SK-N-SH treated with all-trans-retinoic acid at 6 μM for 48 hours (cell line): ENCODE measurements around the gene VPREB1.

Source experiments
- GLIS3 ChIP-seq: fragments of 250-450 bp; sonication (Bioruptor Pico); IDR thresholded peaks from 2 replicates; pipeline ENCODE4 v1.5.0; 2020; ENCODE audit warnings: mild to moderate bottlenecking, moderate library complexity
- OSR1 ChIP-seq: fragments of 250-450 bp; sonication (Bioruptor Pico); IDR thresholded peaks from 2 replicates; pipeline ENCODE4 v1.8.0; 2022; ENCODE audit warnings: moderate library complexity, mild to moderate bottlenecking, inconsistent platforms
- PPARA ChIP-seq: fragments of 250-450 bp; sonication (Bioruptor Pico); IDR thresholded peaks from 2 replicates; pipeline ENCODE4 v1.5.0; 2020; ENCODE audit warnings: mild to moderate bottlenecking, borderline replicate concordance
- TOX ChIP-seq: fragments of 250-450 bp; sonication (Bioruptor Pico); IDR thresholded peaks from 2 replicates; pipeline ENCODE4 v1.8.0; 2021; ENCODE audit warnings: mild to moderate bottlenecking, moderate library complexity, borderline replicate concordance
- ZFP3 ChIP-seq: fragments of 250-450 bp; sonication (Bioruptor Pico); IDR thresholded peaks from 2 replicates; pipeline ENCODE4 v1.5.0; 2020; ENCODE audit warnings: mild to moderate bottlenecking, moderate library complexity
- ZFP30 ChIP-seq: fragments of 450-650 bp; formaldehyde crosslinking; IDR thresholded peaks from 2 replicates; pipeline ENCODE4 v1.5.0; 2022; ENCODE audit warnings: mild to moderate bottlenecking, moderate library complexity
- ZNF70 ChIP-seq: fragments of 450-650 bp; formaldehyde crosslinking; IDR thresholded peaks from 2 replicates; pipeline ENCODE4 v1.5.0; 2020; ENCODE audit warnings: mild to moderate bottlenecking, moderate library complexity
- TF ChIP-seq, protein P1 (sequence below): fragments of 250-450 bp; sonication (Bioruptor Pico); IDR thresholded peaks from 2 replicates; pipeline ENCODE4 v1.8.0; 2020; ENCODE audit warnings: mild to moderate bottlenecking, moderate library complexity, borderline replicate concordance
- TF ChIP-seq, protein P2 (sequence below): fragments of 250-450 bp; sonication (Bioruptor Pico); IDR thresholded peaks from 2 replicates; pipeline ENCODE4 v1.5.1; 2021; ENCODE audit warnings: mild to moderate bottlenecking, moderate library complexity

DNA sequence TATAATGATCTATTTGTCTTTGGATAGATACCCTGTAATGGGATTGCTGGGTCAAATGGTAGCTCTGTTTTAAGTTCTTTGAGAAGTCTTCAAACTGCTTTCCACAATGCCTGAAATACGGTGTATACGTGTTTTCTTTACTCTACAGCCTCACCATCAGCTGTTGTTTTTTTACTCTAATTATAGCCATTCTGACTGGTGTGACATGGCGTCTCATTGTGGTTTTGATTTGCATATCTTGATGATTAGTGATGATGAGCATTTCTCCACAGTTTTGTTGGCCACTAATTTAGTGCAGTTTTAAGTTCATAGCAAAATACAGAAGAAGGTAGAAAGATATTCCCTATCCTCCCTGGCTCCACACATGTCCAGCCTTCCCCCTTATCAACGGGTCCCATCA is 26.3 kb upstream of the VPREB1 start:
- TF ChIP-seq ZFP30 (CRISPR knock-in tag), result no peak
- no peak for TF ChIP-seq ZFP3 (CRISPR knock-in tag)
- no peak for TF ChIP-seq ZNF70 (CRISPR knock-in tag)
- no peak for TF ChIP-seq TOX (CRISPR knock-in tag)
- TF ChIP-seq, protein P1, sequence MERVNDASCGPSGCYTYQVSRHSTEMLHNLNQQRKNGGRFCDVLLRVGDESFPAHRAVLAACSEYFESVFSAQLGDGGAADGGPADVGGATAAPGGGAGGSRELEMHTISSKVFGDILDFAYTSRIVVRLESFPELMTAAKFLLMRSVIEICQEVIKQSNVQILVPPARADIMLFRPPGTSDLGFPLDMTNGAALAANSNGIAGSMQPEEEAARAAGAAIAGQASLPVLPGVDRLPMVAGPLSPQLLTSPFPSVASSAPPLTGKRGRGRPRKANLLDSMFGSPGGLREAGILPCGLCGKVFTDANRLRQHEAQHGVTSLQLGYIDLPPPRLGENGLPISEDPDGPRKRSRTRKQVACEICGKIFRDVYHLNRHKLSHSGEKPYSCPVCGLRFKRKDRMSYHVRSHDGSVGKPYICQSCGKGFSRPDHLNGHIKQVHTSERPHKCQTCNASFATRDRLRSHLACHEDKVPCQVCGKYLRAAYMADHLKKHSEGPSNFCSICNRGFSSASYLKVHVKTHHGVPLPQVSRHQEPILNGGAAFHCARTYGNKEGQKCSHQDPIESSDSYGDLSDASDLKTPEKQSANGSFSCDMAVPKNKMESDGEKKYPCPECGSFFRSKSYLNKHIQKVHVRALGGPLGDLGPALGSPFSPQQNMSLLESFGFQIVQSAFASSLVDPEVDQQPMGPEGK (CRISPR knock-in tag), result no peak
- no peak for TF ChIP-seq GLIS3 (CRISPR knock-in tag)
- no peak; the same call in 1 of the 2 replicates for TF ChIP-seq PPARA (CRISPR knock-in tag)
- no peak for TF ChIP-seq OSR1 (CRISPR knock-in tag)
- TF ChIP-seq, protein P2, sequence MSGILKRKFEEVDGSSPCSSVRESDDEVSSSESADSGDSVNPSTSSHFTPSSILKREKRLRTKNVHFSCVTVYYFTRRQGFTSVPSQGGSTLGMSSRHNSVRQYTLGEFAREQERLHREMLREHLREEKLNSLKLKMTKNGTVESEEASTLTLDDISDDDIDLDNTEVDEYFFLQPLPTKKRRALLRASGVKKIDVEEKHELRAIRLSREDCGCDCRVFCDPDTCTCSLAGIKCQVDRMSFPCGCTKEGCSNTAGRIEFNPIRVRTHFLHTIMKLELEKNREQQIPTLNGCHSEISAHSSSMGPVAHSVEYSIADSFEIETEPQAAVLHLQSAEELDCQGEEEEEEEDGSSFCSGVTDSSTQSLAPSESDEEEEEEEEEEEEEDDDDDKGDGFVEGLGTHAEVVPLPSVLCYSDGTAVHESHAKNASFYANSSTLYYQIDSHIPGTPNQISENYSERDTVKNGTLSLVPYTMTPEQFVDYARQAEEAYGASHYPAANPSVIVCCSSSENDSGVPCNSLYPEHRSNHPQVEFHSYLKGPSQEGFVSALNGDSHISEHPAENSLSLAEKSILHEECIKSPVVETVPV, result no peak
